SK-N-SH treated with all-trans-retinoic acid at 6 μM for 48 hours (cell line): ENCODE data around the gene FAM83C.

Experiments used
- ATAC-seq: fragments of 200-7000 bp; cut with Tn5 transposase; 3 replicates; pipeline ENCODE4 v1.9.1; 2020; ENCODE audit warnings: mild to moderate bottlenecking, moderate library complexity
- ARNTL ChIP-seq: fragments of 450-650 bp; formaldehyde crosslinking; IDR thresholded peaks from 2 replicates; pipeline ENCODE4 v1.5.0; 2020; ENCODE audit warnings: low read depth, mild to moderate bottlenecking, moderate library complexity, borderline replicate concordance
- BACH2 ChIP-seq: fragments of 250-450 bp; sonication (Bioruptor Pico); IDR thresholded peaks from 2 replicates; pipeline ENCODE4 v1.9.0; 2021; ENCODE audit warnings: mild to moderate bottlenecking, borderline replicate concordance
- CREB5 ChIP-seq: fragments of 250-450 bp; sonication (Bioruptor Pico); IDR thresholded peaks from 2 replicates; pipeline ENCODE4 v1.5.1; 2020; ENCODE audit warnings: low read depth, mild to moderate bottlenecking, moderate library complexity
- CSDC2 ChIP-seq: fragments of 250-450 bp; sonication (Bioruptor Pico); IDR thresholded peaks from 2 replicates; pipeline ENCODE4 v1.5.0; 2020; ENCODE audit warnings: mild to moderate bottlenecking, moderate library complexity
- ESRRG ChIP-seq: fragments of 250-450 bp; sonication (Bioruptor Pico); IDR thresholded peaks from 2 replicates; pipeline ENCODE4 v1.6.1; 2021; ENCODE audit warnings: mild to moderate bottlenecking
- GLIS3 ChIP-seq: fragments of 250-450 bp; sonication (Bioruptor Pico); IDR thresholded peaks from 2 replicates; pipeline ENCODE4 v1.5.0; 2020; ENCODE audit warnings: mild to moderate bottlenecking, moderate library complexity
- OSR1 ChIP-seq: fragments of 250-450 bp; sonication (Bioruptor Pico); IDR thresholded peaks from 2 replicates; pipeline ENCODE4 v1.8.0; 2022; ENCODE audit warnings: moderate library complexity, mild to moderate bottlenecking, inconsistent platforms
- PPARA ChIP-seq: fragments of 250-450 bp; sonication (Bioruptor Pico); IDR thresholded peaks from 2 replicates; pipeline ENCODE4 v1.5.0; 2020; ENCODE audit warnings: mild to moderate bottlenecking, borderline replicate concordance
- RARB ChIP-seq: fragments of 250-450 bp; sonication (Bioruptor Pico); IDR thresholded peaks from 2 replicates; pipeline ENCODE4 v1.8.0; 2021; ENCODE audit warnings: mild to moderate bottlenecking, moderate library complexity
- SNAI2 ChIP-seq: fragments of 250-450 bp; sonication (Bioruptor Pico); IDR thresholded peaks from 2 replicates; pipeline ENCODE4 v1.5.0; 2020; ENCODE audit warnings: mild to moderate bottlenecking, moderate library complexity
- TCF4 ChIP-seq: fragments of 250-450 bp; sonication (Bioruptor Pico); IDR thresholded peaks from 2 replicates; pipeline ENCODE4 v1.8.0; 2021; ENCODE audit warnings: mild to moderate bottlenecking, moderate library complexity, borderline replicate concordance
- TOX ChIP-seq: fragments of 250-450 bp; sonication (Bioruptor Pico); IDR thresholded peaks from 2 replicates; pipeline ENCODE4 v1.8.0; 2021; ENCODE audit warnings: mild to moderate bottlenecking, moderate library complexity, borderline replicate concordance
- ZC3H10 ChIP-seq: fragments of 250-450 bp; sonication (Bioruptor Pico); IDR thresholded peaks from 2 replicates; pipeline ENCODE4 v1.5.1; 2021; ENCODE audit warnings: mild to moderate bottlenecking, moderate library complexity
- ZFP3 ChIP-seq: fragments of 250-450 bp; sonication (Bioruptor Pico); IDR thresholded peaks from 2 replicates; pipeline ENCODE4 v1.5.0; 2020; ENCODE audit warnings: mild to moderate bottlenecking, moderate library complexity
- ZFP30 ChIP-seq: fragments of 450-650 bp; formaldehyde crosslinking; IDR thresholded peaks from 2 replicates; pipeline ENCODE4 v1.5.0; 2022; ENCODE audit warnings: mild to moderate bottlenecking, moderate library complexity
- ZNF8 ChIP-seq: fragments of 450-650 bp; formaldehyde crosslinking; IDR thresholded peaks from 2 replicates; pipeline ENCODE4 v1.5.0; 2020; ENCODE audit warnings: mild to moderate bottlenecking, moderate library complexity
- TF ChIP-seq, protein P1 (sequence below): fragments of 250-450 bp; sonication (Bioruptor Pico); IDR thresholded peaks from 2 replicates; pipeline ENCODE4 v1.5.0; 2020; ENCODE audit warnings: mild to moderate bottlenecking, moderate library complexity
- TF ChIP-seq, protein P2 (sequence below): fragments of 250-450 bp; sonication (Bioruptor Pico); IDR thresholded peaks from 2 replicates; pipeline ENCODE4 v1.8.0; 2020; ENCODE audit warnings: mild to moderate bottlenecking, moderate library complexity, borderline replicate concordance
- TF ChIP-seq, protein P3 (sequence below): fragments of 250-450 bp; sonication (Bioruptor Pico); IDR thresholded peaks from 2 replicates; pipeline ENCODE4 v1.5.1; 2021; ENCODE audit warnings: mild to moderate bottlenecking, moderate library complexity

FAM83C gene

GRCh38 chr20:35267092-35267491 lies 25.1 kb downstream of the FAM83C start:
- no peak for ATAC-seq

GRCh38 chr20:35264755-35265154 lies 27.5 kb downstream of the FAM83C start:
- TF ChIP-seq BACH2 (CRISPR knock-in tag) (no peak), SNAI2 (CRISPR knock-in tag) (no peak), TOX (CRISPR knock-in tag) (no peak), ESRRG (no peak), ZFP30 (CRISPR knock-in tag) (no peak), RARB (CRISPR knock-in tag) (no peak), ZC3H10 (CRISPR knock-in tag) (no peak), CSDC2 (CRISPR knock-in tag) (no peak), TCF4 (CRISPR knock-in tag) (no peak), PPARA (no peak), CREB5 (CRISPR knock-in tag) (no peak), ZNF8 (CRISPR knock-in tag) (no peak)
- TF ChIP-seq, protein P1, sequence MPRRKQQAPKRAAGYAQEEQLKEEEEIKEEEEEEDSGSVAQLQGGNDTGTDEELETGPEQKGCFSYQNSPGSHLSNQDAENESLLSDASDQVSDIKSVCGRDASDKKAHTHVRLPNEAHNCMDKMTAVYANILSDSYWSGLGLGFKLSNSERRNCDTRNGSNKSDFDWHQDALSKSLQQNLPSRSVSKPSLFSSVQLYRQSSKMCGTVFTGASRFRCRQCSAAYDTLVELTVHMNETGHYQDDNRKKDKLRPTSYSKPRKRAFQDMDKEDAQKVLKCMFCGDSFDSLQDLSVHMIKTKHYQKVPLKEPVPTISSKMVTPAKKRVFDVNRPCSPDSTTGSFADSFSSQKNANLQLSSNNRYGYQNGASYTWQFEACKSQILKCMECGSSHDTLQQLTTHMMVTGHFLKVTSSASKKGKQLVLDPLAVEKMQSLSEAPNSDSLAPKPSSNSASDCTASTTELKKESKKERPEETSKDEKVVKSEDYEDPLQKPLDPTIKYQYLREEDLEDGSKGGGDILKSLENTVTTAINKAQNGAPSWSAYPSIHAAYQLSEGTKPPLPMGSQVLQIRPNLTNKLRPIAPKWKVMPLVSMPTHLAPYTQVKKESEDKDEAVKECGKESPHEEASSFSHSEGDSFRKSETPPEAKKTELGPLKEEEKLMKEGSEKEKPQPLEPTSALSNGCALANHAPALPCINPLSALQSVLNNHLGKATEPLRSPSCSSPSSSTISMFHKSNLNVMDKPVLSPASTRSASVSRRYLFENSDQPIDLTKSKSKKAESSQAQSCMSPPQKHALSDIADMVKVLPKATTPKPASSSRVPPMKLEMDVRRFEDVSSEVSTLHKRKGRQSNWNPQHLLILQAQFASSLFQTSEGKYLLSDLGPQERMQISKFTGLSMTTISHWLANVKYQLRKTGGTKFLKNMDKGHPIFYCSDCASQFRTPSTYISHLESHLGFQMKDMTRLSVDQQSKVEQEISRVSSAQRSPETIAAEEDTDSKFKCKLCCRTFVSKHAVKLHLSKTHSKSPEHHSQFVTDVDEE (CRISPR knock-in tag), result no peak
- TF ChIP-seq, protein P2, sequence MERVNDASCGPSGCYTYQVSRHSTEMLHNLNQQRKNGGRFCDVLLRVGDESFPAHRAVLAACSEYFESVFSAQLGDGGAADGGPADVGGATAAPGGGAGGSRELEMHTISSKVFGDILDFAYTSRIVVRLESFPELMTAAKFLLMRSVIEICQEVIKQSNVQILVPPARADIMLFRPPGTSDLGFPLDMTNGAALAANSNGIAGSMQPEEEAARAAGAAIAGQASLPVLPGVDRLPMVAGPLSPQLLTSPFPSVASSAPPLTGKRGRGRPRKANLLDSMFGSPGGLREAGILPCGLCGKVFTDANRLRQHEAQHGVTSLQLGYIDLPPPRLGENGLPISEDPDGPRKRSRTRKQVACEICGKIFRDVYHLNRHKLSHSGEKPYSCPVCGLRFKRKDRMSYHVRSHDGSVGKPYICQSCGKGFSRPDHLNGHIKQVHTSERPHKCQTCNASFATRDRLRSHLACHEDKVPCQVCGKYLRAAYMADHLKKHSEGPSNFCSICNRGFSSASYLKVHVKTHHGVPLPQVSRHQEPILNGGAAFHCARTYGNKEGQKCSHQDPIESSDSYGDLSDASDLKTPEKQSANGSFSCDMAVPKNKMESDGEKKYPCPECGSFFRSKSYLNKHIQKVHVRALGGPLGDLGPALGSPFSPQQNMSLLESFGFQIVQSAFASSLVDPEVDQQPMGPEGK (CRISPR knock-in tag), result no peak
- TF ChIP-seq, protein P3, sequence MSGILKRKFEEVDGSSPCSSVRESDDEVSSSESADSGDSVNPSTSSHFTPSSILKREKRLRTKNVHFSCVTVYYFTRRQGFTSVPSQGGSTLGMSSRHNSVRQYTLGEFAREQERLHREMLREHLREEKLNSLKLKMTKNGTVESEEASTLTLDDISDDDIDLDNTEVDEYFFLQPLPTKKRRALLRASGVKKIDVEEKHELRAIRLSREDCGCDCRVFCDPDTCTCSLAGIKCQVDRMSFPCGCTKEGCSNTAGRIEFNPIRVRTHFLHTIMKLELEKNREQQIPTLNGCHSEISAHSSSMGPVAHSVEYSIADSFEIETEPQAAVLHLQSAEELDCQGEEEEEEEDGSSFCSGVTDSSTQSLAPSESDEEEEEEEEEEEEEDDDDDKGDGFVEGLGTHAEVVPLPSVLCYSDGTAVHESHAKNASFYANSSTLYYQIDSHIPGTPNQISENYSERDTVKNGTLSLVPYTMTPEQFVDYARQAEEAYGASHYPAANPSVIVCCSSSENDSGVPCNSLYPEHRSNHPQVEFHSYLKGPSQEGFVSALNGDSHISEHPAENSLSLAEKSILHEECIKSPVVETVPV (CRISPR knock-in tag), result no peak
- ATAC-seq, result peak; percentile 18

More at GRCh38 chr20:35267092-35267491, 25.1 kb downstream of the FAM83C start:
- TF ChIP-seq BACH2 (CRISPR knock-in tag), result no peak
- no peak for TF ChIP-seq ZNF8 (CRISPR knock-in tag)
- no peak for TF ChIP-seq TCF4 (CRISPR knock-in tag)
- TF ChIP-seq, protein P3 (CRISPR knock-in tag), result no peak
- TF ChIP-seq PPARA, result no peak
- no peak for TF ChIP-seq CREB5 (CRISPR knock-in tag)
- no peak for TF ChIP-seq OSR1
- TF ChIP-seq ZFP3 (CRISPR knock-in tag), result no peak

DNA sequence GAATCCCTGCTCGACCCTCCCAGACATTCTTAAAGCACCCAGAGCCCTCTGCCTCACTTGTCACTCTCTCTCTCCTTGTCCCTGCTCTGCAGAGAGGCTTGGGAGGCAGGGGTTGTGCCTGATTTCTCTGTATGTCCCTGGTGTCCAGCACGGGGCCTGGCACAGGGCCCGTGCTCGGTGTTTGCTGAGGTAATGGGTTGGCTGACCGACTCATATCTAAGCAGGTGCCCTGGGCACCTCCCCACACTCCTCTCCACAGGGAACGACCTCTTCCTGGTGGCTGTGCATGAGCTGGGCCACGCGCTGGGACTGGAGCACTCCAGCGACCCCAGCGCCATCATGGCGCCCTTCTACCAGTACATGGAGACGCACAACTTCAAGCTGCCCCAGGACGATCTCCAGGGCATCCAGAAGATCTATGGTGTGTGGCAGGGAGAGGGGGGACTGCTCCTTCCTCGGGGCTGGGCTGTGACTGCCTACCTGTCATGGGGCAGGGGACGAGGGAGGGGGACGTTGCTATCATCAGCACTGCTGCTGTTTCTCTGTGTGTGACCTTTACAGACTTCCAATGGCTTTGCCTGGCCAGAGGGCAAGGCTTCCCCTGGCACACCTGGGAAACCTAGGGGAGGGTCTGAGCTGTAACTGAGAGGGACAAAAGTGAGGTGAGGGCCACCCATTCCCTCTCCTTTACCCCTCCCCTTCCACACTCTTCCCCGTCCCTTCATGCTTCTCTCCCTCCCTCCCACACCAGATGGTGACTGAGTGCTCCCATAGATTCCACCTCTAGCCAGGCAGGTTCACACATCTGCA lies 28.5 kb downstream of the FAM83C start:
- ATAC-seq, result peak; percentile 32
- TF ChIP-seq TOX (CRISPR knock-in tag) (no peak), ZNF8 (CRISPR knock-in tag) (no peak), OSR1 (no peak), ARNTL (CRISPR knock-in tag) (no peak), GLIS3 (CRISPR knock-in tag) (no peak), TCF4 (CRISPR knock-in tag) (no peak), ZC3H10 (CRISPR knock-in tag) (no peak)
- TF ChIP-seq, protein P3 (CRISPR knock-in tag), result no peak
- TF ChIP-seq, protein P1 (CRISPR knock-in tag), result no peak
